ENCODE measurements around the gene HSPB9.

DNA sequence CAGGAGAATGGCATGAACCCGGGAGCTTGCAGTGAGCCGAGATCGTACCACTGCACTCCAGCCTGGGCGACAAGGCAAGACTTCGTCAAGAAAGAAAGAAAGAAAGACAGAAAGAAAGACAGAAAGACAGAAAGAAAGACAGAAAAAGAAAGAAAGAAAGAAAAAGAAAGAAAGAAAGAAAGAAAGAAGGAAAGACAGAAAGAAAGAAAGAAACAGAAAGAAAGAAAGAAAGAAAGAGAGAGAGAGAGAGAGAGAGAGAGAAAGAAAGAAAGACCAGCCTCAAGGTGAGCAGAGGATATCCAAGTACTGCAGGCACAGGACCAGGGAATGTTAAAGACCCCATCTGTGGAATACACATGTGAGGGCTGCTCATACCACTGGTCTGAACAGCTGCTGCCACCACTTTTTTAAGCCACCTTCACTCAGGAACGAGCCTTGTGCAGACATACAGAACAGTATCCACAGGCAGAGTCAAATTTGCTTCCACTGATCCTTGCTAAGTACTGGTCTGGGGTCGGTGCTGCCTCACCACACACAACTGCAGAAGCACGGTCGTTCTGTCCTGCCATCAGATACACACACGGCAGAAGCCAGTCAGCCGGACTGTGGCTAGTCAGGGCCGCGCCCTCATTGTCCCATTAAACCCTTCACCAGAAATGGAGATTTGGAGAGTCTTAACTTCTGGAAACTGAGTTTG is 24.5 kb downstream of the HSPB9 start:
- TF ChIP-seq POLR2A (IDR thresholded peaks at IDR 0.05), result no peak
- TF ChIP-seq, protein P1, sequence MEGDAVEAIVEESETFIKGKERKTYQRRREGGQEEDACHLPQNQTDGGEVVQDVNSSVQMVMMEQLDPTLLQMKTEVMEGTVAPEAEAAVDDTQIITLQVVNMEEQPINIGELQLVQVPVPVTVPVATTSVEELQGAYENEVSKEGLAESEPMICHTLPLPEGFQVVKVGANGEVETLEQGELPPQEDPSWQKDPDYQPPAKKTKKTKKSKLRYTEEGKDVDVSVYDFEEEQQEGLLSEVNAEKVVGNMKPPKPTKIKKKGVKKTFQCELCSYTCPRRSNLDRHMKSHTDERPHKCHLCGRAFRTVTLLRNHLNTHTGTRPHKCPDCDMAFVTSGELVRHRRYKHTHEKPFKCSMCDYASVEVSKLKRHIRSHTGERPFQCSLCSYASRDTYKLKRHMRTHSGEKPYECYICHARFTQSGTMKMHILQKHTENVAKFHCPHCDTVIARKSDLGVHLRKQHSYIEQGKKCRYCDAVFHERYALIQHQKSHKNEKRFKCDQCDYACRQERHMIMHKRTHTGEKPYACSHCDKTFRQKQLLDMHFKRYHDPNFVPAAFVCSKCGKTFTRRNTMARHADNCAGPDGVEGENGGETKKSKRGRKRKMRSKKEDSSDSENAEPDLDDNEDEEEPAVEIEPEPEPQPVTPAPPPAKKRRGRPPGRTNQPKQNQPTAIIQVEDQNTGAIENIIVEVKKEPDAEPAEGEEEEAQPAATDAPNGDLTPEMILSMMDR (IDR thresholded peaks at IDR 0.05), result no peak
